ENCODE data around the gene RPS6KA5.
"Not testable (repeated sequence)": the region's sequence is repeated elsewhere in the genome, so short reads cannot be mapped to it uniquely, and the experiment has no call there.

The RPS6KA5 gene

DNA sequence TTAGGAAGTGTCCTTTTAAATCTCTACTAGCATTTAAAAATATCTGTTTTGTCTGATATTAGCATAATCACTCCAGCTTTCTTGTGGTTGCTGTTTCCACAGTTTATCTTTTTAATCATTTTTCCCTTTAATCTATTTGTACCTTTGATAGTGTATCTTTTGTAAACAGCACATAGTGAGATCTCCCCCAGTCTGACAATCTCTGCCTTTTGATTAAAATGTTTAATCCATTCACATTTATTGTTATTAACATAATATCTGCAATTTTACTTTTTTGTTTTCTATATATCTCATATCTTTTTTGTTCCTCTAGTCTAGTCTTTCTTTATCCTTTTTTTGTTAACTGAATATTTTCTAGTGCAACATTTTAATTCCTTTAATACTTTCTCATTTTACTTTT lies 104.2 kb downstream of the RPS6KA5 start:
- TF ChIP-seq, protein P1, sequence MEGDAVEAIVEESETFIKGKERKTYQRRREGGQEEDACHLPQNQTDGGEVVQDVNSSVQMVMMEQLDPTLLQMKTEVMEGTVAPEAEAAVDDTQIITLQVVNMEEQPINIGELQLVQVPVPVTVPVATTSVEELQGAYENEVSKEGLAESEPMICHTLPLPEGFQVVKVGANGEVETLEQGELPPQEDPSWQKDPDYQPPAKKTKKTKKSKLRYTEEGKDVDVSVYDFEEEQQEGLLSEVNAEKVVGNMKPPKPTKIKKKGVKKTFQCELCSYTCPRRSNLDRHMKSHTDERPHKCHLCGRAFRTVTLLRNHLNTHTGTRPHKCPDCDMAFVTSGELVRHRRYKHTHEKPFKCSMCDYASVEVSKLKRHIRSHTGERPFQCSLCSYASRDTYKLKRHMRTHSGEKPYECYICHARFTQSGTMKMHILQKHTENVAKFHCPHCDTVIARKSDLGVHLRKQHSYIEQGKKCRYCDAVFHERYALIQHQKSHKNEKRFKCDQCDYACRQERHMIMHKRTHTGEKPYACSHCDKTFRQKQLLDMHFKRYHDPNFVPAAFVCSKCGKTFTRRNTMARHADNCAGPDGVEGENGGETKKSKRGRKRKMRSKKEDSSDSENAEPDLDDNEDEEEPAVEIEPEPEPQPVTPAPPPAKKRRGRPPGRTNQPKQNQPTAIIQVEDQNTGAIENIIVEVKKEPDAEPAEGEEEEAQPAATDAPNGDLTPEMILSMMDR (IDR thresholded peaks at IDR 0.05; ENCODE audit: control insufficient read depth, extremely low read depth, insufficient read depth): no peak
- DNase-seq (ENCODE audit: low read depth): no peak
- no peak overlapping the region for H3K4me3 ChIP-seq (ENCODE audit: low read depth, low read length)

DNA sequence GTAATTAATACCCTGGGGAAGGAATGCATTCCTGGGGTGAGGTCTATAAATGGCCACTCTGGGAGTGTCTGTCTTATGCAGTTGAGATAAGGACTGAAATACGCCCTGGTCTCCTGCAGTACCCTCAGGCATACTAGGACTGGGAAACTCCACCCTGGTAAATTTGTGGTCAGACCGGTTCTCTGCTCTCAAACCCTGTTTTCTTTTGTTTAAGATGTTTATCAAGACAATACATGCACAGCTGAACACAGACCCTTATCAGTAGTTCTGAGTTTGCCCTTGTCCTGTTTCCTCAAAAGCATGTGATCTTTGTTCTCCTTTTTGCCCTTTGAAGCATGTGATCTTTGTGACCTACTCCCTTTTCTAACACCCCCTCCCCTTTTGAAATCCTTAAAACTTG lies 106.8 kb downstream of the RPS6KA5 start:
- DNase-seq (ENCODE audit: low read depth): not testable (repeated sequence)

DNA sequence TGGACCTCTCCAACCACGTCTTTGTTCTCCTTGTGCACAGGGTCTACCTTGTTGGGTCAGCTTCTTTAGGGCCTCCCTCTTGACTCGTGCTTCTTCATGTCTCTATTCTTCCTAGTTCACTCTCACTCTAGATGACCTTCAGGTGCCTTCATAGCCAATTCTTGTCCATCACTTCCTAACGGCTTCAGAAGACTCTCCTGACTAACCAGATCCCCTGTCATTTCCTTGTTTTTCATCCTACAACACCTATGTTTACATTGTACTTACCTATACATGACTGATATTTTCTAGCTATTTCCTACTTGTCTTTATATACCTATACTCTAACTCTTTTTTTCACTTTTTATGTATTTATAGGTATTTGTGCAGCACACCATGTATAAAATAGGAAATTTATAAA lies 117.1 kb downstream of the RPS6KA5 start:
- TF ChIP-seq, protein P1 (IDR thresholded peaks at IDR 0.05; ENCODE audit: control insufficient read depth, extremely low read depth, insufficient read depth): no peak
- H3K4me3 ChIP-seq (ENCODE audit: low read depth, low read length): no peak overlapping the region
- DNase-seq (ENCODE audit: low read depth): no peak

More for the DNA sequence above, 106.8 kb downstream of the RPS6KA5 start:
- H3K4me3 ChIP-seq (ENCODE audit: low read depth, low read length): not testable (repeated sequence)

DNA sequence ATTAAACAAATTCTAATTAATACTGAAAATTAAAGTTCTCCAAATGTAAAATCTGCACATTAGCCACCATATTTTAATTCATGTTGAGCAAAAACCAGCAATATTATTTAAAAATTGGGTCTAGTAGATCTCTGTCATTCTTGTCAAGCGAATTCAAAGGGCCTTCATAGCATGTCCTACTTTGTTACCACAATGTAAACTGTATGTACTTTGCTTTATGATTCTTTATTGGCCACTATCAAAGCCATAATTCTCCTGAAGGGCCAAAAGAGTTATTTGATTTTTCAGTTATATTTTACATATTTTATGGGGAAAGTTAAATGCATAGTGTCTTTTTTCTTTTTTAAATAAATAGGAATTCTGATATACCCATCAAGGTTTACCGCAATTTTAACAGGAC lies 117.9 kb downstream of the RPS6KA5 start:
- no peak for DNase-seq (ENCODE audit: low read depth)
- TF ChIP-seq, protein P1 (IDR thresholded peaks at IDR 0.05; ENCODE audit: control insufficient read depth, extremely low read depth, insufficient read depth): no peak
- no peak overlapping the region for H3K4me3 ChIP-seq (ENCODE audit: low read depth, low read length)

DNA sequence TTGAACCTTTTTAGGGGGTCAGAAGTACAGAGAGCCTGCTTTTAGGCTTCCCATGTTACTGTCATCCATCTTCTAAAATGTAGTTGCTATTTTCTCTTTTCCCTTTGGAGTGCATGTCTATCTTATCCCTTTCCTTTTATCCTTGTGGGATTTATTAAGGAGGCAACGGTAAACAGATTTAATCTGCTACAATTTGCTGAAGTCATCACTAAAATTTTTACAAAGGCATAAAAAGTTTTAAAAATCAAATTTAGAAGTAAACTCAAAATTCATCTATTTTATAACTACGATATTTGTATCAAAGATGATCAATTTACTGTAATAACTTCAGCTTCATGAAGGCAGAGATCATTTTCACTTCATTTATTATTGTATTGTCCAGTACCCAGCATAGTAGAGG lies 118.7 kb downstream of the RPS6KA5 start:
- H3K4me3 ChIP-seq (ENCODE audit: low read depth, low read length): no peak overlapping the region
- TF ChIP-seq, protein P1 (IDR thresholded peaks at IDR 0.05; ENCODE audit: control insufficient read depth, extremely low read depth, insufficient read depth): no peak
- no peak for DNase-seq (ENCODE audit: low read depth)

DNA sequence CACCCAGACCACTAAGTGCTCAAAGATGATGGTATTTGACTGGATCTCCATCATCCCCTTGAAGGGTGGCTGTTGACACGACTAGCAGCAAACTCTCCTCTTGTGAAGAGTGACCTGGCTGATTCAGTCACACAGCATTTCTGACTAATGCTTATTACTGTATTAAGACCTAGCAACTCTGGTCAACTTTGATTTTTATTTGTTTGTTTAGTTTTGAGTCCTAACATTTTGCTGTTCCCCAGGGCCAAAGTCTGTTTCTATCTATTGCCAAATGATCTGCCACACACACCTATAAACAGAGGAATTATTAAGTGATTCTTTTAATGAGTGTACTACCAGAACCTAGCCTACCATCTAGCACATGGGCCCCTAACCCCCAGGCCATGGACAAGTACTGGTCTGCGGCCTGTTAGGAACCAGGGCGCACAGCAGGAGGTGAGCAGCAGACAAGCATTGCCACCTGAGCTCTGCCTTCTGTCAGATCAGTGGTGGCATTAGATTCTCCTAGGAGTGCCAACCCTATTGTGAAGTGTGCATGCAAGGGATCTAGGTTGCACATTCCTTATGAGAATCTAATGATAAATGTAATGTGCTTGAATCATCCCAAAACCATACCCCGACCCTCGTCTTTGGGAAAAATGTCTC lies 120.0 kb downstream of the RPS6KA5 start:
- no peak for DNase-seq (ENCODE audit: low read depth)
- H3K4me3 ChIP-seq (ENCODE audit: low read depth, low read length): no peak overlapping the region
- TF ChIP-seq, protein P1 (IDR thresholded peaks at IDR 0.05; ENCODE audit: control insufficient read depth, extremely low read depth, insufficient read depth): no peak

DNA sequence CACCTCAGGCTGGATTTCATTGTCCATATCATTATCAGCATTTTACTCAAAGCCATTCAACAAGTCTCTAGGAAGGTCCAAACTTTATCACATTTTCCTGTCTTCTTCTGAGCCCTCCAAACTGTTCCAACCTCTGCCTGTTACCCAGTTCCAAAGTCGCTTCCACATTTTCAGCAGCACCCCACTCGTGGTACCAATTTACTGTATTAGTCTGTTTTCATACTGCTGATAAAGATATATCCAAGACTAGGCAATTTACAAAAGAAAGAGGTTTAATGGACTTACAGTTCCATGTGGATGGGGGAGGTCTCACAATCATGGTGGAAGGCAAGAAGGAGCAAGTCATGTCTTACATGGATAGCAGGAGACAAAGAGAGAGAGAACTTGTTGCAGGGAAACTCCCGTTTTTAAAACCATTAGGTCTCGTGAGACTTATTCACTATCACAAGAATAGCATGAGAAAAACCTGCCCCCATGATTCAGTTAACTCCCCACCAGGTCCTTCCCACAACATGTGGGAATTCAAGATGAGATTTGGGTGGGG lies 121.1 kb downstream of the RPS6KA5 start:
- H3K4me3 ChIP-seq (ENCODE audit: low read depth, low read length); DNase-seq (ENCODE audit: low read depth): not testable (repeated sequence)

DNA sequence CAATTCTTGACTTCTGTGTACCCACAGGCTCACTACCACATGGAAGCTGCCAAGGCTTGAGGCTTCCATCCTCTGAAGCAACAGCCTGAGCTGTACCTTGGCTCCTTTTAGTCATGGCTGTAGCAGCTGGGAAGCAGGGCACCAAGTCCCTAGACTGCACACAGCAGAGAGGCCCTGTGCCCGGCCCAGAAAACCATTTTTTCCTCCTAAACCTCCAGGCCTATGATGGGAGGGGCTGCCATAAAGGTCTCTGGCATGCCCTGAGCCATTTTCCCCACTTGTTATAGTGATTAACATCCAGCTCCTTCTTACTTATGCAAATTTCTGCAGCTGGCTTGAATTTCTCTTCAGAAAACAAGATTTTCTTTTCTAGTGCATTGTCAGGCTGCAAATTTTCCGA lies 121.8 kb downstream of the RPS6KA5 start:
- no peak for DNase-seq (ENCODE audit: low read depth)
- TF ChIP-seq, protein P1 (IDR thresholded peaks at IDR 0.05; ENCODE audit: control insufficient read depth, extremely low read depth, insufficient read depth): no peak
- no peak overlapping the region for H3K4me3 ChIP-seq (ENCODE audit: low read depth, low read length)

Data from LNCaP clone FGC (cell line).